ENCODE data around the gene TRMT112.

The TRMT112 gene

DNA sequence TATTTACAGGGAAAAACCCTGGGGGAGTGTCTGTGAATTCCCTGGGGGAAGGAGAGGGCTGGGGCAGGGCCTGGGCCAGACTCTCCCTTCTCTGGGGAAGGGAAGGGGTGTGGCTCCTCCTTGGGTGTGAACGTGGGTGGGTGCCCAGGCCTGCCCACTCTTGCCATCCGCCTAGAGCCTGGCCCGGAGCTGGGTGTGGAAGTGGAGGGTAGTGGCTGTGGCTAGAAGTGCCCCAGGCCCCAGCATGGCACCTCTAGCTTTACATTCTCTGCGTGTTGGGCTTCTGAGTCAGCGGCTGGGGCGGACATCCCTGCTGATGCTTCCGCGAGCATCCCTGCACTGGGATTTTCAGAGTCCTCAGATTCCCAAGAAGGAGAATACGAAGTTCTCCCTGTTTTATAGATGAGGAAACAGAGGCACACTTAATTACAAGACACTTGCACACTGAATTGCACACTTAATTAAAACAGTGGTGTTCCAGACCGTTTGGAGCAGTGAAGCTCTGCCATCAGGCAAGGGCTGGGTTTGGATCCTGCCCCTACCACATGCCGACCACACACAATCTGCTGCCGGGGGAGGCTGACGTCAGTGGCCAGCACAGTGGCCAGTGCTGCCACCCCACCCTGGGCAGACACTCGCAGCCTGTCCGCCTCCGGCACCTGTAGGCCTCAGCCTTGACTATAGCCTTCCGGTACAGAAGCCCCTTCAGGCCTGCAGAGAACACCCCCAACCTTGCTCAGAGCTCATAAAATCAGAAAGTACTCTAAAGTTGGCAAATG is 40.5 kb downstream of the TRMT112 start:
- H3K9me3 ChIP-seq (ENCODE audit: severe bottlenecking) = no peaks in the 10 kb centered on the region
- ATAC-seq (ENCODE audit: low read depth) (peak; percentile 99), DNase-seq (ENCODE audit: low spot score) (peak; percentile 97)
- TF ChIP-seq, protein P1, sequence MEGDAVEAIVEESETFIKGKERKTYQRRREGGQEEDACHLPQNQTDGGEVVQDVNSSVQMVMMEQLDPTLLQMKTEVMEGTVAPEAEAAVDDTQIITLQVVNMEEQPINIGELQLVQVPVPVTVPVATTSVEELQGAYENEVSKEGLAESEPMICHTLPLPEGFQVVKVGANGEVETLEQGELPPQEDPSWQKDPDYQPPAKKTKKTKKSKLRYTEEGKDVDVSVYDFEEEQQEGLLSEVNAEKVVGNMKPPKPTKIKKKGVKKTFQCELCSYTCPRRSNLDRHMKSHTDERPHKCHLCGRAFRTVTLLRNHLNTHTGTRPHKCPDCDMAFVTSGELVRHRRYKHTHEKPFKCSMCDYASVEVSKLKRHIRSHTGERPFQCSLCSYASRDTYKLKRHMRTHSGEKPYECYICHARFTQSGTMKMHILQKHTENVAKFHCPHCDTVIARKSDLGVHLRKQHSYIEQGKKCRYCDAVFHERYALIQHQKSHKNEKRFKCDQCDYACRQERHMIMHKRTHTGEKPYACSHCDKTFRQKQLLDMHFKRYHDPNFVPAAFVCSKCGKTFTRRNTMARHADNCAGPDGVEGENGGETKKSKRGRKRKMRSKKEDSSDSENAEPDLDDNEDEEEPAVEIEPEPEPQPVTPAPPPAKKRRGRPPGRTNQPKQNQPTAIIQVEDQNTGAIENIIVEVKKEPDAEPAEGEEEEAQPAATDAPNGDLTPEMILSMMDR (IDR thresholded peaks at IDR 0.05; ENCODE audit: poor library complexity, severe bottlenecking) = no peak
- H3K4me1 ChIP-seq (ENCODE audit: insufficient read depth, poor library complexity, severe bottlenecking) = peaks cover 17% of the 10 kb centered on the region
- H3K27ac ChIP-seq (ENCODE audit: poor library complexity, severe bottlenecking) = peak overlapping the region; percentile 86
- no peak overlapping the region for H3K4me3 ChIP-seq (ENCODE audit: severe bottlenecking)
- H3K27me3 ChIP-seq (ENCODE audit: insufficient read depth, poor library complexity, severe bottlenecking) = no peaks in the 10 kb centered on the region
- H3K36me3 ChIP-seq (ENCODE audit: low read depth) = peaks cover 33% of the 10 kb centered on the region

DNA sequence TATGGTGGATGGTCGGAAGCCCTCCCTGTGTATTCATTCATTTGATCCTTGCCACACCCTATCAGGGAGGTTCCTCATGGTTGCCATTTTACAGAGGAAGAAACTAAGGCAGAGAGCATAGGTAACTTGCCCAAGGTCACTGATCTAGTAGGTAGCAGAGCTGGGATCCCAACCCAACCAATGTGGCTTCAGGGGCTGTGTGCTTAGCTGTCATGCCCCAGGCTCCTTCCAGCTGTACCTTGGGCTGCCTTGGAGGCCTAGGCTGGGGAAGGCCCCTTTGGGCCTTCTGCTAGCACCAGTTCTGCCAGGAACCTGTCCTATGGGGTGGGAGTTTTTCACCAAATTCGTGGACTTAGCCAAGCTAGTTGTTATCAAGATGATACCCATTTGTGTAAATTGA is 41.5 kb downstream of the TRMT112 start:
- no peak overlapping the region for H3K4me3 ChIP-seq (ENCODE audit: severe bottlenecking)
- H3K27ac ChIP-seq (ENCODE audit: poor library complexity, severe bottlenecking) = peak overlapping the region; percentile 86
- H3K36me3 ChIP-seq (ENCODE audit: low read depth) = peaks cover 23% of the 10 kb centered on the region
- TF ChIP-seq, protein P1 (IDR thresholded peaks at IDR 0.05; ENCODE audit: poor library complexity, severe bottlenecking) = no peak
- no peak for ATAC-seq (ENCODE audit: low read depth)
- H3K4me1 ChIP-seq (ENCODE audit: insufficient read depth, poor library complexity, severe bottlenecking) = peaks cover 18% of the 10 kb centered on the region
- H3K9me3 ChIP-seq (ENCODE audit: severe bottlenecking) = no peaks in the 10 kb centered on the region
- no peaks in the 10 kb centered on the region for H3K27me3 ChIP-seq (ENCODE audit: insufficient read depth, poor library complexity, severe bottlenecking)
- DNase-seq (ENCODE audit: low spot score) = no peak

GRCh38 chr11:64275031-64275800 is 42.1 kb downstream of the TRMT112 start:
- H3K27me3 ChIP-seq (ENCODE audit: insufficient read depth, poor library complexity, severe bottlenecking) = no peaks in the 10 kb centered on the region
- DNase-seq (ENCODE audit: low spot score) (no peak), ATAC-seq (ENCODE audit: low read depth) (no peak)
- H3K36me3 ChIP-seq (ENCODE audit: low read depth) = peaks cover 21% of the 10 kb centered on the region
- H3K27ac ChIP-seq (ENCODE audit: poor library complexity, severe bottlenecking) = peak overlapping the region; percentile 86
- H3K4me1 ChIP-seq (ENCODE audit: insufficient read depth, poor library complexity, severe bottlenecking) = peaks cover 18% of the 10 kb centered on the region
- TF ChIP-seq, protein P1 (IDR thresholded peaks at IDR 0.05; ENCODE audit: poor library complexity, severe bottlenecking) = no peak
- no peaks in the 10 kb centered on the region for H3K9me3 ChIP-seq (ENCODE audit: severe bottlenecking)
- H3K4me3 ChIP-seq (ENCODE audit: severe bottlenecking) = no peak overlapping the region

DNA sequence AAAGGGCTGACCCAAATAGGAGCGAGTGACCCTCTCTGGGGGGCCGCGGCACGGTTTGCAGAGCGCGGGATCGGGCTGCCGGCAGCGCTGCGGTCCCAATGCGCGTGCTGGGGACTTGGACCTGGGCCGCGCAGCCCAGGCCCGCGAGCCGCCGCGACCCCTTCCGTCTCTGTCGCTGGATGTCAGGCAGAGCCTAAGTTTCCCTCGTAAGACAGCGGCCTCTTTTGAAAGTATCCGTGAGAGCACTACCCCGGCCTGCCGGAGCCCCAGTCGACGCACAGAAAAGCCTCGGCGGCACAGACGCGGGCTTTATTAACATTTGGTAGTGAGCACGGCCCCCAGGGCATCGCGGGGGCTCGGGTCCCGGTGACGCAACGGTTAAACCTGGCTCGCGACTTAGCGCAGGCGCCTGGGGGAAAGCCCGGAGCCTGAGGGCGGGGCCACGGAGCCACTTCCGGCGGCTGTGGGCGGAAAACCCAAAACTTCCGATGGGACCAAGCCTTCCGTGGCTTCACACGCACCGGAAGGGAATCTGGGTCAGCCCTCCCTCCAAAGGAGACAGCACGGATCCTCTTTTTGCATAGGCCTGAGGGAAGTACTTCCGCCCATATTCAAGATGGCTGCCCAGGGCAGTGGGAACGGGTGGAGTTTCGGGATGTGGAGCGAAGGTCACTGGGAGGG is 47.7 kb downstream of the TRMT112 start:
- no peaks in the 10 kb centered on the region for H3K9me3 ChIP-seq (ENCODE audit: severe bottlenecking)
- peak; percentile 96 for DNase-seq (ENCODE audit: low spot score)
- peak; percentile 77 for ATAC-seq (ENCODE audit: low read depth)
- TF ChIP-seq, protein P1 (IDR thresholded peaks at IDR 0.05; ENCODE audit: poor library complexity, severe bottlenecking) = no peak
- no peaks in the 10 kb centered on the region for H3K27me3 ChIP-seq (ENCODE audit: insufficient read depth, poor library complexity, severe bottlenecking)
- peaks cover 16% of the 10 kb centered on the region for H3K36me3 ChIP-seq (ENCODE audit: low read depth)
- H3K4me3 ChIP-seq (ENCODE audit: severe bottlenecking) = peak overlapping the region; percentile 38
- H3K27ac ChIP-seq (ENCODE audit: poor library complexity, severe bottlenecking) = peak overlapping the region; percentile 92
- peaks cover 19% of the 10 kb centered on the region for H3K4me1 ChIP-seq (ENCODE audit: insufficient read depth, poor library complexity, severe bottlenecking)
